ENCODE results near the gene LAMA1. TPM values are rescaled to one million over a fixed set of nuclear protein-coding genes. Genes with fewer than 3 reads are reported as not detected.

The LAMA1 gene
- total RNA-seq (not detected in 2 replicates), polyA plus RNA-seq (0.04 and 0.08 TPM in 2 replicates), polyA minus RNA-seq (0.21 TPM in 1 of 2 replicates, not detected in the other), Bru-seq, nascent RNA (percentile 7 among the genes with signal in this experiment), BruChase-seq, experiment 1, labeled RNA remaining after a 6-hour chase (percentile 6 among the genes with signal in this experiment), BruChase-seq, experiment 2, labeled RNA remaining after a 2-hour chase (percentile 6 among the genes with signal in this experiment)
- polyA plus RNA-seq (2011; cell fraction: cytosol; rRNA removed): 0.01 and 0.04 TPM in 2 replicates
- 0.05 and 0.11 TPM in 2 replicates for polyA plus RNA-seq (2011; cell fraction: nucleus; rRNA removed)
- not detected in 2 replicates for polyA plus RNA-seq (2012)
- 117 TPM for polyA minus RNA-seq (2011; cell fraction: cytosol; rRNA and poly(A)+ RNA removed)
- 0.14 and 0.48 TPM in 2 replicates for polyA minus RNA-seq (2011; cell fraction: nucleus; rRNA and poly(A)+ RNA removed)
- long read RNA-seq, partial matches to known transcripts: 0 of 1 reads
- long read RNA-seq, other reads (novel, unspliced or antisense): 1 of 1 reads

GRCh38 chr18:7117390-7118355 lies at the start of gene LAMA1:
Gene LAMA1 (minus strand): TSS chr18:7117797. CDS start chr18:7117720, 77 bp downstream.
- FAIRE-seq (no peak), DNase-seq (ENCODE audit: low read depth, low spot score) (no peak)
- Histone ChIP-seq H3K4me1 (ENCODE audit: control insufficient read depth, extremely low read depth, insufficient read depth, low read length) (peaks cover 4% of the 10 kb centered on the region), H2AFZ (ENCODE audit: low read depth, low read length) (no peak within 1 kb of the TSS), H3K27me3 (ENCODE audit: control insufficient read depth in 2 of 2, insufficient read depth in 2 of 2, low read length in 2 of 2) (peaks cover 17 to 39% of the 10 kb centered on the region in 2 experiments), H3K9me1 (replicated peaks; ENCODE audit: control insufficient read depth, extremely low read depth, insufficient read depth, low read length) (no peaks in the 10 kb centered on the region), H3K9ac (replicated peaks; ENCODE audit: extremely low read depth, insufficient read depth, low read length) (no peak within 1 kb of the TSS), H4K20me1 (replicated peaks; ENCODE audit: control insufficient read depth, extremely low read depth, insufficient read depth, low read length) (no peaks in the 10 kb centered on the region), H3K36me3 (ENCODE audit: control insufficient read depth in 2 of 2, extremely low read depth in 1 of 2, insufficient read depth in 2 of 2, low read length in 2 of 2) (no peaks in the 10 kb centered on the region), H3K79me2 (ENCODE audit: control insufficient read depth, insufficient read depth, low read length) (no peaks in the 10 kb centered on the region), H3K27ac (ENCODE audit: insufficient read depth, low read depth, low read length) (no peak within 1 kb of the TSS), H3K4me2 (ENCODE audit: insufficient read depth, low read length) (peak within 1 kb of the TSS; percentile 17), H3K4me3 (replicated peaks in 1 of 3; ENCODE audit: insufficient read depth in 1 of 3, low read depth in 1 of 3, low read length in 3 of 3) (peak within 1 kb of the TSS in 1 of 3 experiments; percentile 2), H3K9me3 (replicated peaks; ENCODE audit: control insufficient read depth, insufficient read depth, low read length) (no peaks in the 10 kb centered on the region)
- intact Hi-C loops (cut with micrococcal nuclease): no loop called here
- dilution Hi-C loops (cut with MboI; ENCODE audit: extremely low pct_ligation_motif_present, low sequenced_read_pairs): no loop called here
- ChIA-PET CTCF (no interaction called here), POLR2A (no interaction called here)
- BruUV-seq (replicated peaks): no TSS peak
- TF ChIP-seq CTCF (IDR thresholded peaks at IDR 0.05; ENCODE audit: extremely low read depth in 1 of 2, insufficient read depth in 1 of 2, low read depth in 1 of 2, low read length in 2 of 2): no peak
- TF ChIP-seq JUN (IDR thresholded peaks at IDR 0.05; ENCODE audit: borderline replicate concordance, insufficient read depth, insufficient read length, low read depth): no peak
- peak; percentile 84 for TF ChIP-seq EZH2 (IDR thresholded peaks at IDR 0.05; ENCODE audit: borderline replicate concordance, low read depth, low read length, severe bottlenecking)
- no peak for TF ChIP-seq FOS (IDR thresholded peaks at IDR 0.05; ENCODE audit: borderline replicate concordance, insufficient read depth, low read length)

All from endothelial cell of umbilical vein (primary cell).